Vagina (tissue), 2 donors: Measurements from ENCODE around the gene CCL8.
A peak's percentile ranks its signal among the peaks of the same experiment; 100 is the strongest.

Experiments used
- CTCF ChIP-seq, 3 experiments: fragments of 450-650 bp in 2 of 3; fragments of 200-600 bp in 1 of 3; sonication (generic) in 1 of 3; IDR thresholded peaks; one replicate each; pipeline ENCODE4 v1.5.1; 2017 to 2019; ENCODE audit warnings: antibody characterized with exemption in 3 of 3, mild to moderate bottlenecking in 2 of 3, moderate library complexity in 2 of 3
- POLR2AphosphoS5 ChIP-seq, 2 donors: sonication (generic); formaldehyde crosslinking; IDR thresholded peaks; one replicate each; pipeline ENCODE4 v1.9.0; 2017; ENCODE audit warnings: antibody characterized with exemption in 2 of 2, mild to moderate bottlenecking in 2 of 2, low read depth in 1 of 2; ENCODE audit not compliant: insufficient read depth in 1 of 2

GRCh38 chr17:34275881-34276280 is 43.4 kb upstream of the CCL8 start:
- peak in 1 of 2 donors; percentile 41 for TF ChIP-seq POLR2AphosphoS5 (IDR thresholded peaks at IDR 0.05; ENCODE audit: insufficient read depth in 1 of 2, low read depth in 1 of 2)
- no peak for TF ChIP-seq CTCF (IDR thresholded peaks at IDR 0.05)
